GM12878 (cell line): Measurements from ENCODE around the gene HOXB1. TPM values are rescaled to one million over a fixed set of nuclear protein-coding genes. Genes with fewer than 3 reads are reported as not detected.

Experiments
- ATF3 ChIP-seq: IDR thresholded peaks from 2 replicates; pipeline ENCODE4 v1.6.1; 2011; ENCODE audit warnings: low read depth, mild to moderate bottlenecking, low read length, moderate library complexity, borderline replicate concordance; ENCODE audit errors: extremely low read depth
- ATF7 ChIP-seq: fragments of 450-650 bp; IDR thresholded peaks from 2 replicates; pipeline ENCODE4 v1.6.1; 2016; ENCODE audit warnings: low read depth, mild to moderate bottlenecking
- BCLAF1 ChIP-seq: fragments of 450-650 bp; IDR thresholded peaks from 2 replicates; pipeline ENCODE4 v1.6.1; 2017; ENCODE audit warnings: antibody characterized with exemption, mild to moderate bottlenecking, moderate library complexity
- BHLHE40 ChIP-seq, 2 experiments: fragments of 450-650 bp in 1 of 2; IDR thresholded peaks; 2 replicates each; pipeline ENCODE4 v1.6.1; 2011 to 2017; ENCODE audit warnings: low read depth in 2 of 2, borderline replicate concordance in 1 of 2, improper control_type of control experiment in 1 of 2, low read length in 1 of 2, mild to moderate bottlenecking in 1 of 2
- BMI1 ChIP-seq: fragments of 450-650 bp; IDR thresholded peaks from 2 replicates; pipeline ENCODE4 v1.6.1; 2016; ENCODE audit warnings: mild to moderate bottlenecking, moderate library complexity, borderline replicate concordance
- CEBPZ ChIP-seq: fragments of 150-350 bp; IDR thresholded peaks from 2 replicates; pipeline ENCODE4 v1.6.1; 2016; ENCODE audit warnings: low read depth, low read length
- CHD2 ChIP-seq: IDR thresholded peaks from 2 replicates; pipeline ENCODE4 v1.6.1; 2011; ENCODE audit warnings: low read depth, low read length, improper control_type of control experiment, borderline replicate concordance
- CHD4 ChIP-seq: fragments of 200-600 bp; sonication (generic); IDR thresholded peaks from 2 replicates; pipeline ENCODE4 v1.6.1; 2016; ENCODE audit warnings: mild to moderate bottlenecking
- EGR1 ChIP-seq, 2 experiments: IDR thresholded peaks; 1 replicate in 1 of 2; 2 replicates in 1 of 2; pipeline ENCODE4 v1.6.1; 2011 to 2012; ENCODE audit warnings: low read depth in 2 of 2, low read length in 2 of 2, borderline replicate concordance in 1 of 2, mild to moderate bottlenecking in 1 of 2, moderate library complexity in 1 of 2
- GATAD2B ChIP-seq: fragments of 450-650 bp; conservative IDR thresholded peaks from 2 replicates; pipeline ENCODE4 v1.6.1; 2017; ENCODE audit warnings: low read depth, mild to moderate bottlenecking, moderate library complexity
- HDAC2 ChIP-seq: fragments of 200-600 bp; sonication (generic); IDR thresholded peaks from 2 replicates; pipeline ENCODE4 v1.6.1; 2017
- IKZF1 ChIP-seq: fragments of 450-650 bp; conservative IDR thresholded peaks from 2 replicates; pipeline ENCODE4 v1.6.1; 2017; ENCODE audit warnings: antibody characterized with exemption, mild to moderate bottlenecking
- KDM1A ChIP-seq: fragments of 200-600 bp; sonication (generic); IDR thresholded peaks from 2 replicates; pipeline ENCODE4 v1.6.1; 2016; ENCODE audit warnings: borderline replicate concordance
- MEF2B ChIP-seq: fragments of 450-650 bp; IDR thresholded peaks from 2 replicates; pipeline ENCODE4 v1.6.1; 2018; ENCODE audit warnings: mild to moderate bottlenecking, moderate library complexity; ENCODE audit not compliant: partially characterized antibody, poor library complexity, severe bottlenecking
- NBN ChIP-seq: fragments of 450-650 bp; IDR thresholded peaks from 2 replicates; pipeline ENCODE4 v1.6.1; 2016
- NFYA ChIP-seq: IDR thresholded peaks from 2 replicates; pipeline ENCODE4 v1.6.1; 2011; ENCODE audit warnings: low read depth, mild to moderate bottlenecking, low read length, improper control_type of control experiment, borderline replicate concordance
- NRF1 ChIP-seq: conservative IDR thresholded peaks from 2 replicates; pipeline ENCODE4 v1.6.1; 2011; ENCODE audit warnings: mild to moderate bottlenecking, low read depth, low read length, improper control_type of control experiment
- POLR2AphosphoS5 ChIP-seq: IDR thresholded peaks from 2 replicates; pipeline ENCODE4 v1.6.1; 2011; ENCODE audit warnings: mild to moderate bottlenecking, low read length, inconsistent platforms
- RB1 ChIP-seq: fragments of 450-650 bp; formaldehyde crosslinking; IDR thresholded peaks from 2 replicates; pipeline ENCODE4 v1.6.1; 2017; ENCODE audit warnings: mild to moderate bottlenecking, borderline replicate concordance
- RCOR1 ChIP-seq: conservative IDR thresholded peaks from 2 replicates; pipeline ENCODE4 v1.6.1; 2012; ENCODE audit warnings: low read depth, low read length, improper control_type of control experiment
- RUNX3 ChIP-seq: IDR thresholded peaks from 2 replicates; pipeline ENCODE4 v1.6.1; 2012; ENCODE audit warnings: low read length, inconsistent platforms
- SIX5 ChIP-seq: IDR thresholded peaks from 2 replicates; pipeline ENCODE4 v1.6.1; 2011; ENCODE audit warnings: mild to moderate bottlenecking, low read depth, low read length, moderate library complexity; ENCODE audit not compliant: severe bottlenecking
- SMARCA5 ChIP-seq: fragments of 450-650 bp; IDR thresholded peaks from 2 replicates; pipeline ENCODE4 v1.6.1; 2017; ENCODE audit warnings: mild to moderate bottlenecking
- STAT1 ChIP-seq: fragments of 450-650 bp; conservative IDR thresholded peaks from 2 replicates; pipeline ENCODE4 v1.6.1; 2014; ENCODE audit warnings: antibody characterized with exemption, mild to moderate bottlenecking
- TARDBP ChIP-seq: IDR thresholded peaks from 2 replicates; pipeline ENCODE4 v1.6.1; 2016; ENCODE audit warnings: borderline replicate concordance
- polyA plus RNA-seq, 11 experiments: library from polyadenylated mRNA; depleted of rRNA in 4 of 11; unstranded in 6 of 11; stranded (reverse) in 5 of 11; fragments of >200 nt; fragmentation: Nextera tagmentation in 4 of 11; fragmentation: Illumina TruSeq in 1 of 11; extraction: Ambion mirVana in 4 of 11; extraction: Trizol in 1 of 11; gene quantifications; 1 replicate in 1 of 11; 2 replicates in 10 of 11; pipeline versions ENCODE4 v1.2.1 to v1.2.3, GENCODE V29; 2011 to 2016; ENCODE audit warnings: inconsistent platforms in 2 of 11, missing spikeins in 2 of 11, low read depth in 1 of 11
- total RNA-seq, 4 experiments: library from RNA; depleted of rRNA in 3 of 4; stranded (reverse); fragments of >200 nt in 3 of 4; fragmentation: Illumina TruSeq in 1 of 4; extraction: Trizol in 1 of 4; gene quantifications; 2 replicates each; pipeline versions ENCODE4 v1.2.1 to v1.2.3, GENCODE V29; 2013 to 2021

Gene HOXB1
- total and polyA plus RNA-seq, 10 of the 15 experiments (the other 5 are each of a cell fraction or from before 2014, with no cell fraction given) = not detected

- TF ChIP-seq ATF7 = peak; percentile 54
- TF ChIP-seq MEF2B = peak; percentile 88
- 0 out of 2 replicates have a peak, but pooled peaks have one; percentile 51 for TF ChIP-seq GATAD2B
- TF ChIP-seq RUNX3 = no peak
- no peak for TF ChIP-seq TARDBP
- TF ChIP-seq NBN = peak; percentile 79; the same call in 1 of the 2 replicates
- no peak for TF ChIP-seq RCOR1
- TF ChIP-seq KDM1A = no peak
- TF ChIP-seq BCLAF1 = no peak
- TF ChIP-seq BHLHE40 (IDR thresholded peaks at IDR 0.05; ENCODE audit: borderline replicate concordance in 1 of 2, low read depth in 2 of 2, low read length in 1 of 2) = peak in 1 of 2 experiments; percentile 41; a peak in 1 of 4 replicates
- TF ChIP-seq CHD4 = no peak
- no peak for TF ChIP-seq BMI1
- TF ChIP-seq SIX5 = no peak
- TF ChIP-seq EGR1 (IDR thresholded peaks at IDR 0.05; ENCODE audit: borderline replicate concordance in 1 of 2, low read depth in 2 of 2, low read length in 2 of 2) = no peak
- TF ChIP-seq NFYA = no peak
- no peak for TF ChIP-seq NRF1
- peak; percentile 61; the same call in 1 of the 2 replicates for TF ChIP-seq IKZF1
- TF ChIP-seq SMARCA5 = 0 out of 2 replicates have a peak, but pooled peaks have one; percentile 16
- TF ChIP-seq ATF3 = no peak
- TF ChIP-seq CHD2 = 0 out of 2 replicates have a peak, but pooled peaks have one; percentile 12
- no peak for TF ChIP-seq CEBPZ
- no peak for TF ChIP-seq RB1
- no peak for TF ChIP-seq POLR2AphosphoS5
- TF ChIP-seq STAT1 = no peak
- no peak for TF ChIP-seq HDAC2
Observed at GRCh38 chr17:48561884-48562810, 31.3 kb upstream of the HOXB1 start (continued).
